Epidermal melanocyte (primary cell): ENCODE results near the gene MAJIN.
"Not testable (repeated sequence)": the region's sequence is repeated elsewhere in the genome, so short reads cannot be mapped to it uniquely, and the experiment has no call there.

ENCODE experiments used
- DNase-seq: peaks from one replicate; pipeline ENCODE4 v3.0.0; 2011; ENCODE audit warnings: low spot score; ENCODE audit not compliant: insufficient read length

MAJIN gene

DNA sequence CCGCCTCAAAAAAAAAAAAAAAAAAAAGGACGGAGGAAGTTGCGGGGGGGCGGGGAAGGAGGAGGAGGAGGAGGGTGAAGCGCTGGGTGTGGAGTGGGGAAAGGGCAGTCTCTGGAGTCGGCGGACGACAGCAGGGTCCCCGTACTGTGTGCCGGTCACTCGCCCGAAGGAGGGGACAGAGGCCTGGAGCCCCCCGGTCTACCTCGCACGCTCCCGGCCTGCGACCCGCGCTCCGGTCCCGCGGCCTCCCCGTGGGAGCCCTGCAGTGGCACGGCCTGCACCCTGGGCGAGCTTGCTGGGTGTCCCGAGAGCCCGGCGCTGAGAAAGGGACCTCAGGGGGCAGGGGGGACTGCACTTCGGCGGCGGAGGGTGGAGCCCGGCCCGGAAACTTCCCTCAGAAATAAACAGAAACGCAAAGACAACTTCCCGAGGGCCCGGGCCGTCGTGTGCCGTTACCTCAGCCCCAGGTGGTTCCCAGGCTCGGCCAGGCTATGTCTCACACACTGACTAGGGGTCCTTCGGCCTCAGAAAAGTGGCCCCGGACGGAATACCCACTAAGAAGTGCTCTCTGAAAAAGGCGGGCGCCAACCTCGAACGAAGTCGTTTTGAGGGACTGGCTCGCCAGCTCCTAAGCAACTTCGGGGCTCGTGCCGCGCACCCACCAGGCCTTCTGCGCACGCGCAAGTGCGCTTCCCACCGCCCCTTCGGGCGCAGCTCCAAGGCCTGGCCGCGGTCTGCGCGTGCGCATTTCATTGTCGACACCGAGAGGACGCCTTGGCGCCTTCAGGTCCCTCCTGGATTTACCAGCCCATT, at the start of gene MAJIN:
Gene MAJIN (minus strand): TSS at position 688 of the 813 bp plus-strand sequence. CDS start 12,703 bp downstream, outside the sequence.
- DNase-seq: peak; percentile 59

DNA sequence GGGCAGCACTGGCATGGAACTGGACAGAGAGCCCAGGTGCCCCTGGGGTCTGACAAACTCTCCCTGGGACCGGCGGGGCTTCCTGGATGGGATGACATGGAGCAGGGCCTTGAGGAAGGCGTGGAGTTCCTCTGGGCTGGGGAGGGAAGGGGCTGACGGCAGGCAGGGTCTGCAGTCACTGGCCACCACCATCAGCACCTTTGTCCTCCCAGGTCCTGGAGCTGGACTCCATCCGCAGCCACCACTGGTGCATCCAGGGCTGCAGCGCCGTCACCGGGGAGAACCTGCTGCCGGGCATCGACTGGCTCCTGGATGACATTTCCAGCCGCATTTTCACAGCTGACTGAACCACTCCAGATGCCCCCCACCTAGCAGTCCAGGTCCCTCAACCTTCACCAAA, 49.6 kb upstream of the MAJIN start:
- DNase-seq: no peak

- DNase-seq: no peak
Measured at GRCh38 chr11:65021003-65021402, 49.1 kb upstream of the MAJIN start.

DNA sequence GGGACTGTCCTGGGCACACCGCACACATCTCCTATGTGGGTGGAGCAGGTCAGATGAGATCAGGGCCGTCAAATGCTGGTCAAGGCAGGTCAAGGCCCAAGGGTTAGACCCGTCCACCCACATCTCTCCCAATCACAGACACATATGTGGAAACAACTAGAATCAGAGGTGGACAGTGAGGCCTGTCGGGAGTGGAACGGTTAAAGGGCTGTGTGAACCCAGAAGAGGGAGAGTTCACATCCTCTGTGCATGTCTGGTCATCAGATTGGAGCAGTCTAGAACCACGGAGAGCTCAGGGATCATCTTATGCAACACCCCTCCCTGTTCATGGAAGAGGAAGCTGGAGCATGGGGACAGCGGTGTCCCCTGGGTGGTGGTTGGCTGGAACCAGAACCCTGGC, 47.9 kb upstream of the MAJIN start:
- DNase-seq: no peak

DNA sequence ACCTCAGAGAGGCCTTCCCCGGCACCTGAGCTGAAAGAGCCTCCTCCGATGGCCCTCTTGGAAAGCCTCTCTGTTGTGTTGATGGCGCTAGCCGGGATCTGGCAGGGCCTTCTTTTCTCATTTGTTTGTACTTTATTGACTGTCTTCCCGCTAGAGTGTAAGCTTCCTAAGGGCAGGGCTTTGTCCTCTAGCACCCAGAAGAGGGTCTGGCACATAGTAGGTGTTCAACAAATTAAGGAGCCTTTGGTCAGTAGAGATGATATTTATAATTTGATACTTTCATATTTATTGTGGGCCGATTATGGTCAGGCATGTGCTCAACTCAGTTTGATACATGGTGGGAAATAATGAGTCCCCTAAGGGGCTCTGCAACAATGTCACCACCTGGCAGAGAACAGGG, 46.0 kb upstream of the MAJIN start:
- no peak for DNase-seq

GRCh38 chr11:65016705-65017104, 44.8 kb upstream of the MAJIN start:
- no peak for DNase-seq

GRCh38 chr11:65014726-65015227, 42.9 kb upstream of the MAJIN start:
- DNase-seq: no peak

DNA sequence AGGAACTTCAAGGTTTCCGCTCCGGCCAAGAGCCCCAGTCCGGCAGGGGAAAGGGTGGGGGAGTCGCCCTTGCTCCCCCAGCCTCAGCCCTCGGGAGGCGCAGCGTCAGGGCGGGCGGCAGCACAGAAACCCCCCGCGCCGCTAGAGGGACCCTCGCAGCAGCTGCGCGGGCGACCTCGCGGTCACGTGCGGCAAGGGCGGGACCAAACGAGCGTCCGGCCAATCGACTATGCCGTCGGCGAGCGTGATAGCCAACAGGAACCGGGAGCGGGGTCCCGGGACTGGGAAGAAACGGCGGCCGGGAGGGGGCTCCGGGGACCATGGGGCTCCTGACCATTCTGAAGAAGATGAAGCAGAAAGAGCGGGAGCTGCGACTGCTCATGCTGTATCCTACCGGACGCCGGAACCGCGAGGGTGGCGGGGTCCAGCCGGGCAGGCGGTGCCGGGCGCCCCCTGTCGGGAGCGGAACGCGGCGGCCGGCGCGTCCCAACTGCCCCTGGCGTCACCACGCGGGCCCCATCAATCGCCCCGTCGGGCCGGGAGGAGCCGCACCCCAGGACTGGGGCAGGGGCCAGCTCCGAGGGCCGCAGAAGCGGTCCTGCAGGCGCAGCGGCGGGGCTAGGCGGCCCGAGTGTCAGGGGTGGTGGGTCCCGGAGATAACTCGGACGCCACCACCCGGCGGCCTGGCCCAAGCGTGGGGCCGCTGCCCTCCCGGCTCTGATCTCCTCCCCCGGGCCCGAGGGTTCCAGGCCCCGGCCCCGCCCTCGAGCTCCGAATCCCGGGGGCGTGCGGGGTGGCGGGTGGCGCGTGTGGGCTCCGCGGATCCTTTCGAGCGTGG, 42.2 kb upstream of the MAJIN start, which contains the start of gene ARL2:
Gene ARL2 (plus strand): TSS at position 273 of the 838 bp plus-strand sequence. CDS start 48 bp downstream, at position 321.
- DNase-seq: peak; percentile 93

- peak; percentile 95 for DNase-seq
Measured at GRCh38 chr11:65013130-65013887, 41.4 kb upstream of the MAJIN start.

DNA sequence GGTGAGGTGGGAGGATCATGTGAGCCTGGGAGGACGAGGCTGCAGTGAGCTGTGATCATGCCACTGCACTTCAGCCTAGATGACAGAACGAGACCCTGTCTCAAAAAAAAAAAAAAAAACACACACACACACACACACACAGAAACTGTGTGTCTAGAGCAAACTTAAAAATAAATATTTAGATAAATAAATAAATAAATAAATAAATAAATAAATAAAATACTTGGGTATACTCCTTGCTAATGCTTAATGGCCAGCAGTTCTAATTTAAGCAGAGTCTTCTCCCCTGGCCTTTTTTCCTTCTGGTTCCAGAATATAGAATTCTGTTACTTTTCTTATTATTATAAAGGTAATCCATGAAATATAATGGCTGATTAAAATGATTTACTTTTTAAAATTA, 37.0 kb upstream of the MAJIN start:
- no peak for DNase-seq

DNA sequence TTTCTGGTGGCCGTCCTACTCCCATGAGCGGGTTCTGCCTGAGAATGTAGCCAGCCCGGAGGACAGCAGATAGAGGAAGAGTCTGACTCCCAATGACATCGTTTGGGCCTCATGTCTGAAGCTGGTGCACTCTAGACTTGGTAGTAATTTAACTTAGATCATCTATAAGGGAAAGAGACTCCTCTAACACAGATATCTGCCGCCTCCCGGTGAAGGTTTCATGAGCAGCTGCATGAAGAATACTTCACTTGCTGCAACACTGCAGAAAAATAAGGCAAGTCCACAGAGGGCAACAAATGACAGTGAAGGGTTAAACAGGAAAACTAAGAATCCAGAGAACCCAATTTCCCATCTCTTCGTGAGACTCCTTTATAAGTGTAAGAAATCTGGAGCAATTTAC, 36.1 kb upstream of the MAJIN start:
- no peak for DNase-seq

DNA sequence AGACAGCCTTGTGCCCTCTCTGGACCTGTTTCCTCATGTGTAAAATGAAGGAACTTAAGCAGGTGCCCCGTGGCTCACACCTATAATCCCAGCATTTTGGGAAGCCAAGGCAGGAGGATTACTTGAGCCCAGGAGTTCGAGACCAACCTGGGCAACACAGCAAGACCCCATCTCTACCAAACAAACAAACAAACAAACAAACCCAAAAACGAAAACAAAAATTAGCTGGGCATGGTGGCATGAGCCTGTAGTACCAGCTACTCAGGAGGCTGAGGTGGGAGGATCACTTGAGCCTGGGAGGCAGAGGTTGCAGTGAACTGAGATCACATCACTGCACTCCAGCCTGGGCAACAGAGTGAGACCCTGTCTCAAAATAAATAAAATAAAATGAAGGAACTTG, 32.1 kb upstream of the MAJIN start:
- not testable (repeated sequence) for DNase-seq

DNA sequence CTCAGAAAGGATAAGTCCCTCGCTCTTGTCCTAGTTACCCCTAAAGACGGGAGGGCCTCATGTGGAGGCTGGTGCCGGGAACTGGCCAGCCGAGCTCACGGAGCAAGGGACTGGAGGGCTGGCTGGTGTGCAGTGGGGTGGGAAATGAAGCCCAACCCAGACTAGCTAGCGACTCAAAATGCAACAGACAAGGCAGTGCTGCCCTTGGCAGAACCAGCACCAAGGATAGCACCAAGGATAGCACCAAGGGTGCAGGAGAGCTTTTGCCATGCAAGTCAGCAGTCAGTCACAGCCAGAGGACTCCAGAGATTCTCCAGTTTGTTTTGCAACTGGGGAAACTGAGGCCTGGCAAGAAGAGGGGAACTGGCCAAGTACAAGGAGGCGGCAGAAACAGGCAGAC, 31.4 kb upstream of the MAJIN start:
- DNase-seq: no peak

DNA sequence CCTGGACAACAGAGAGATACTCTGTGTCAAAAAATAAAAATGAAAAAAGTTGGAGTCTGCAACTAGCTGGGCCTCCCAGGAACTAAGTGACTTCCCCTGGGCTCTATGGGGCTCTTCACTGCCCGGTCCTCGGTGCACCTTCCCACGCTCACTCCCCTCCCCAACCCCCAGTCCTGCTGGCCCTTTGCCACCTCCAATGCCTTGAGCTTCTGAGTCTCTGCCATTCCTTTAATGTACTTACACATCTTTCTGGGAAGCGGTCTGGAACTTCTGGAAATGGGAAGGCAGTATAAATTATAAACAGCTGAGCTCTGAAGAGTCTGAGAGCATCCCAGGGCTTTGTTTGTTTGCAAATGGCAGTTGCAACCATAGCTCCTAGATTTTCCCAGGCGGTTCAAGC, 30.8 kb upstream of the MAJIN start:
- no peak for DNase-seq

GRCh38 chr11:64999478-64999877, 27.6 kb upstream of the MAJIN start:
- DNase-seq: no peak

GRCh38 chr11:64998690-64999431, 27.0 kb upstream of the MAJIN start:
- no peak for DNase-seq

- no peak for DNase-seq
Measured at GRCh38 chr11:64998141-64998540, 26.2 kb upstream of the MAJIN start.

DNA sequence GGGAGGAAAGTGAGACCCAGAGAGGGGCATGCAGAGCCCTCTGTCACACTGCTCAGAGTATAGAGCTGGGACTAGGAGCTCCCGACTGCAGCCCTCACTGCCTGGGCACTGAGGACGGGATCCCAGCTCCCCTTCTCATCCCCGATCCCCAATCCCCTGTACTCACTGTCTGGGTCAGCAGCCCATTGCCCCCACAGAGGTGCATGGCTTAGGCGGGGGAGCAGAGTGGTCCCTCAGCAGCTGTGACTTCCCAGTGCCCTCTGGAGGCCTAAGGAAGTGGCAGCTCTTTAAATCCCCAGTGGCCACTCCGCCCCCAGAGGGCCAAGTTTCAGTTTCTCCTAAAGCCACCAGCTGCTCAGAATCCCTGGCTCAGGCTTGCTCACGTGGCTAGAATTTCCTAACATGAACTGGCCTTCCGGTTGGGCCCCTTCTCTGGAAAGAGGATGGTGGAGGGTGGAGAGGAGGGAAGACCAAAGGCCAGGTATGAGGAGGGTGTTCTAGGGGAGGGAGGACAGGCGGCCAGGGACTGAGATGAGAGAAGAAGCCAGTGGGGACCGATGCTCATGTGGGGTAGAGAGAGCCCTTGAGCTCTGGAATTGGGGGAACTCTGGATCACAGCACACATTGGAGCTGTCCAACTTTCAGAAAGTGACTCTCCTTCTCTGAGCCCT, 24.9 kb upstream of the MAJIN start, which contains the start of gene BATF2:
Gene BATF2 (minus strand): TSS at position 262 of the 671 bp plus-strand sequence. CDS start 57 bp downstream, at position 205.
- peak; percentile 95 for DNase-seq

DNA sequence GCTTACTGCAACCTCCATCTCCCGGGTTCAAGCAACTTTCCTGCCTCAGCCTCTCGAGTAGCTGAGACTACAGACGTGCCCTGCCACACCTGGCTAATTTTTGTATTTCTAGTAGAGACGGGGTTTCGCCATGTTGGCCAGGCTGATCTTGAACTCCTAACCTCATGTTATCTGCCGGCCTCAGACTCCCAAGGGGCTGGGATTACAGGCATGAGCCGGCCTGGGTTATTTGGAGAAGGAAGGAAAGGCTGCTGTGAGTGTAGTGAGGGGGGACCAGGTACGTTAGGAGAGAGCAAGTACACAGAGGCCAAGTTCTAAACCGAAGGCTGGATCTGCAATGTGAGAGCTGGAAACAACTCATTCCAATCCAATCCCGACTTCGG, 24.4 kb upstream of the MAJIN start:
- DNase-seq: no peak

- no peak for DNase-seq
Measured at GRCh38 chr11:64994318-64994717, 22.4 kb upstream of the MAJIN start.
